GM13977 (cell line): ENCODE data around the gene CNOT4.

Source experiments
- DNase-seq: peaks from one replicate; pipeline ENCODE4 v3.0.0; 2012; ENCODE audit warnings: low spot score
- in situ Hi-C: fragments of 300-500 bp; cut with MboI; formaldehyde crosslinking; loops from one replicate; pipeline ENCODE4 v1.12.0; 2022; ENCODE audit warnings: low sequenced_read_pairs, low pct_unique_long_range_greater_than_20kb, mixed read lengths, inconsistent platforms; ENCODE audit not compliant: unreplicated experiment
- TF ChIP-seq, protein P1 (sequence below): IDR thresholded peaks from 2 replicates; pipeline ENCODE4 v1.5.1; 2012; ENCODE audit warnings: mild to moderate bottlenecking, control low read depth; ENCODE audit not compliant: insufficient read depth; ENCODE audit errors: extremely low read depth, missing control alignments

Gene CNOT4

DNA sequence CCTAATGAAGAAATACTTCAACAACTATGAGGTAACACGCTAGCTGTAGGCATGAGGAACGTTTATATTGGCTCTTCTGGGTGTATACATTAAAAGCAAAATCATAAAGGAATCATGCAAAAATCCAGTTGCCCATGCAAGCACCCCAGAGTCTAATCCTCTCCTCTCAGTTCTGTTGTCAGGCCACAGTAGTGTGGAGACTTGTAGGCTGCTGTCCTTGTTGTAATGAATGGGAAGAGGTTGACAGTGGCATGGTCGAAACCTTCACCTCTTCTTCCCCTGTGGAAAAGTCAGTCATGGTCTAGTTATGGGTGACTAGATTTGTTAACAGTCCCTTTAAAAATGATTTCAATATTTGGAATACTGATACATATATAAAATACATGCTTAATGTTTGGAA is 121.3 kb downstream of the CNOT4 start:
- no peak for DNase-seq
- in situ Hi-C loops, result no loop called here
- TF ChIP-seq, protein P1, sequence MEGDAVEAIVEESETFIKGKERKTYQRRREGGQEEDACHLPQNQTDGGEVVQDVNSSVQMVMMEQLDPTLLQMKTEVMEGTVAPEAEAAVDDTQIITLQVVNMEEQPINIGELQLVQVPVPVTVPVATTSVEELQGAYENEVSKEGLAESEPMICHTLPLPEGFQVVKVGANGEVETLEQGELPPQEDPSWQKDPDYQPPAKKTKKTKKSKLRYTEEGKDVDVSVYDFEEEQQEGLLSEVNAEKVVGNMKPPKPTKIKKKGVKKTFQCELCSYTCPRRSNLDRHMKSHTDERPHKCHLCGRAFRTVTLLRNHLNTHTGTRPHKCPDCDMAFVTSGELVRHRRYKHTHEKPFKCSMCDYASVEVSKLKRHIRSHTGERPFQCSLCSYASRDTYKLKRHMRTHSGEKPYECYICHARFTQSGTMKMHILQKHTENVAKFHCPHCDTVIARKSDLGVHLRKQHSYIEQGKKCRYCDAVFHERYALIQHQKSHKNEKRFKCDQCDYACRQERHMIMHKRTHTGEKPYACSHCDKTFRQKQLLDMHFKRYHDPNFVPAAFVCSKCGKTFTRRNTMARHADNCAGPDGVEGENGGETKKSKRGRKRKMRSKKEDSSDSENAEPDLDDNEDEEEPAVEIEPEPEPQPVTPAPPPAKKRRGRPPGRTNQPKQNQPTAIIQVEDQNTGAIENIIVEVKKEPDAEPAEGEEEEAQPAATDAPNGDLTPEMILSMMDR, result no peak

DNA sequence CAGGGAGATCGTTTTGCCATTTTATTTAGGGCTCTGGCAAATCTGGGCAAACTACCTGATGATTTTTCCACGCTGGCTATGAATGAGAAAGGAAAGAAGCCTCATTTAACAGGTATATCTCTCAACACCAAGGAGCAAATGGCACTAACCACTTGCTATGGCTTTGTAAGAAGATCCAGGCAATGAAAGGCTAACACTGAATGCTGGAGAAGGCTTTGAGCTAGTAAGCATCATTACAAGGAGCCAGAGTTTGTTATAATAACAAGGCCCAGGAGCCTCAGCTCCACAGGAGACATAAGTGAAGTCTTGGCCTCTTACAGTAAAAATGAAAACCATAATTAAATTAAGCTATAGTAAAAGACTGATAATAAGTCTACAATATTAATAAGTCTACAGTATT is 123.1 kb downstream of the CNOT4 start:
- in situ Hi-C loops, result no loop called here
- TF ChIP-seq, protein P1, result no peak
- DNase-seq, result no peak

DNA sequence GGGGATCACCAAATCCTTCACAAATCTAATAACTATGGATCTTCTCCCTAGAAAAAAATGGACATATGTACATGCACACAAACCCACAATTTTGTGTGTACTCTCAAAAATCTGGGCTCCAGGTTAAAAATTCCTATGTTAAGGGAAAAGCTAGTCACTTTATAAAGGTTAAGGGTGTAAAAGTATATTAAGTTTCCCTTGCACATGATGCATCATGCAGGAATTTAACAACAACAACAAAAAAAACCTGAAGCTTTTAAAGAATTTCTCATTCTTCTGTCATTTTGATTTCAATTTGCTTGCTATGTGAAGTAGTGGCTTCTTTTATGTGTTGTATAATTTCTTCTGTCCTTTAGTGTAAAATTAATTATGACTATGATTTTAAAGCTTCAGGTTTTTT is 123.7 kb downstream of the CNOT4 start:
- in situ Hi-C loops, result no loop called here
- no peak for DNase-seq

DNA sequence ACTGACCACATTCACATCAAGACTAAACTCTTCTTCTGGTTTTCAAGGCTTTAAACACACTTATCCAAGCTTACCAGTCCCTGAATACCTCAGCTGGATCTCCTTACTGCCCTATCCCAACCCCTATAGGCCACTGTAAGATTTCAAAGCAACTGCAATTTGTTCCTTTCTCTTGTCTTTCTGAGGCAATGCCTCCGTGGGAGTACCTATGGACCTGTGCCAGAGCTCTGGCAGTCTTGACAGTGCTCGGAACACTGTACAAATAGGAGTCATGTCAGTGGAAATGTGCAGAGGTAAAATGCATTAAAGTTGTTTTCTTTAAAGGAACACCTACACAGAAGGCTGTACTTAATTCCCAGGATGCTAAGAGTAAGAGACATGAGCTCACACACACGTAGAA is 124.7 kb downstream of the CNOT4 start:
- in situ Hi-C loops, result no loop called here
- DNase-seq, result no peak
- TF ChIP-seq, protein P1, result no peak

More for the DNA sequence above, 123.7 kb downstream of the CNOT4 start:
- TF ChIP-seq, protein P1, result no peak

DNA sequence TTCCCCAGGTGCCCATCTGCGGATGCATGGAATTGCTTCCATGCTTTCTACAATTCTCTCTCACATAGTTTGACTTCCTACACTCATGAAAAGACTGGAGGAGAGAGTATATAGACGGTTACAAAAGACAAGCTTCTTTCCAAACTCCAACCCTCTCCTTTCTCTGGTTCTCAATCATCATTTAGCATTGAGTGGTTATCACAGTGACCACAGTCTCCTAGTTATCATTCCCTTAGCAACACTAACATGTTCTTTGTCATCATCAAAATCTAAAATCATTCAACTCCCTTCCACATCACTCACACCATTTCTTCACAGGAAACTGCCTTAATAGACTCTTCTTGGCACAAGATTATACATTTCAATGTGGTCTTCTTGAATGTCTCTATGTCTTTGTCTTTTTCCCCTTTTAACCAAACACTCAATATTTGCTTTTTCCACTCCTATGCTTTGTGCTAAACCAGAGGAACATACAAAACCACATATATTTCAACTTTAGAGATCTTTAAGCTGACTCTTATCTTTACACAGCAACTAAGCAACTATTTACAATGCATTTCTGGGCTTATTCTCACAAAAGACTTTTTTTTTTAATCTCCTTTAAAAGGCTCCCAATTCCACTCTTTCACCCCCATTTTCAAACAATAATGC is 126.3 kb downstream of the CNOT4 start:
- TF ChIP-seq, protein P1, result no peak
- no peak for DNase-seq
- in situ Hi-C loops, result no loop called here

DNA sequence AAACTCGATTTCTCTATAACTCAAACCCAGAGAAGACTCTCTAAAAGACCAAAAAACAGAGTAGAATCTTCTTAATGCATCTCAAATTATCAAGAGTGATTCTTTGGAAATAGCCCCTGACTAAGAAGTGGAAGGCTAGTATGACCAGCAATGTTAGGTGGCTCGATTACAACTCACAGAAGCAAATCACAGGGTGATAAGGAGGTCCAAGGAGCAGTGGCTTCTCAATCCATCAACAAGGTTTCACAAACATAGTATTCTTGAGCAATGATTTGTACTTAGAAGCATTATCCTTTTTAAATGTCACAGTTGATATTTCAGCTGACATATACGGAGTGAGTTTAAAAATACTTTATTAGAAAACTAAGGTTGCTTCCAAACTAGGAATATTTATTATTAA is 127.7 kb downstream of the CNOT4 start:
- in situ Hi-C loops, result no loop called here
- TF ChIP-seq, protein P1, result no peak
- DNase-seq, result no peak
